Measurements from ENCODE around the gene COL6A6.

Gene COL6A6, protein sequence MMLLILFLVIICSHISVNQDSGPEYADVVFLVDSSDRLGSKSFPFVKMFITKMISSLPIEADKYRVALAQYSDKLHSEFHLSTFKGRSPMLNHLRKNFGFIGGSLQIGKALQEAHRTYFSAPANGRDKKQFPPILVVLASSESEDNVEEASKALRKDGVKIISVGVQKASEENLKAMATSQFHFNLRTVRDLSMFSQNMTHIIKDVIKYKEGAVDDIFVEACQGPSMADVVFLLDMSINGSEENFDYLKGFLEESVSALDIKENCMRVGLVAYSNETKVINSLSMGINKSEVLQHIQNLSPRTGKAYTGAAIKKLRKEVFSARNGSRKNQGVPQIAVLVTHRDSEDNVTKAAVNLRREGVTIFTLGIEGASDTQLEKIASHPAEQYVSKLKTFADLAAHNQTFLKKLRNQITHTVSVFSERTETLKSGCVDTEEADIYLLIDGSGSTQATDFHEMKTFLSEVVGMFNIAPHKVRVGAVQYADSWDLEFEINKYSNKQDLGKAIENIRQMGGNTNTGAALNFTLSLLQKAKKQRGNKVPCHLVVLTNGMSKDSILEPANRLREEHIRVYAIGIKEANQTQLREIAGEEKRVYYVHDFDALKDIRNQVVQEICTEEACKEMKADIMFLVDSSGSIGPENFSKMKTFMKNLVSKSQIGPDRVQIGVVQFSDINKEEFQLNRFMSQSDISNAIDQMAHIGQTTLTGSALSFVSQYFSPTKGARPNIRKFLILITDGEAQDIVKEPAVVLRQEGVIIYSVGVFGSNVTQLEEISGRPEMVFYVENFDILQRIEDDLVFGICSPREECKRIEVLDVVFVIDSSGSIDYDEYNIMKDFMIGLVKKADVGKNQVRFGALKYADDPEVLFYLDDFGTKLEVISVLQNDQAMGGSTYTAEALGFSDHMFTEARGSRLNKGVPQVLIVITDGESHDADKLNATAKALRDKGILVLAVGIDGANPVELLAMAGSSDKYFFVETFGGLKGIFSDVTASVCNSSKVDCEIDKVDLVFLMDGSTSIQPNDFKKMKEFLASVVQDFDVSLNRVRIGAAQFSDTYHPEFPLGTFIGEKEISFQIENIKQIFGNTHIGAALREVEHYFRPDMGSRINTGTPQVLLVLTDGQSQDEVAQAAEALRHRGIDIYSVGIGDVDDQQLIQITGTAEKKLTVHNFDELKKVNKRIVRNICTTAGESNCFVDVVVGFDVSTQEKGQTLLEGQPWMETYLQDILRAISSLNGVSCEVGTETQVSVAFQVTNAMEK (N-terminal part only)

DNA sequence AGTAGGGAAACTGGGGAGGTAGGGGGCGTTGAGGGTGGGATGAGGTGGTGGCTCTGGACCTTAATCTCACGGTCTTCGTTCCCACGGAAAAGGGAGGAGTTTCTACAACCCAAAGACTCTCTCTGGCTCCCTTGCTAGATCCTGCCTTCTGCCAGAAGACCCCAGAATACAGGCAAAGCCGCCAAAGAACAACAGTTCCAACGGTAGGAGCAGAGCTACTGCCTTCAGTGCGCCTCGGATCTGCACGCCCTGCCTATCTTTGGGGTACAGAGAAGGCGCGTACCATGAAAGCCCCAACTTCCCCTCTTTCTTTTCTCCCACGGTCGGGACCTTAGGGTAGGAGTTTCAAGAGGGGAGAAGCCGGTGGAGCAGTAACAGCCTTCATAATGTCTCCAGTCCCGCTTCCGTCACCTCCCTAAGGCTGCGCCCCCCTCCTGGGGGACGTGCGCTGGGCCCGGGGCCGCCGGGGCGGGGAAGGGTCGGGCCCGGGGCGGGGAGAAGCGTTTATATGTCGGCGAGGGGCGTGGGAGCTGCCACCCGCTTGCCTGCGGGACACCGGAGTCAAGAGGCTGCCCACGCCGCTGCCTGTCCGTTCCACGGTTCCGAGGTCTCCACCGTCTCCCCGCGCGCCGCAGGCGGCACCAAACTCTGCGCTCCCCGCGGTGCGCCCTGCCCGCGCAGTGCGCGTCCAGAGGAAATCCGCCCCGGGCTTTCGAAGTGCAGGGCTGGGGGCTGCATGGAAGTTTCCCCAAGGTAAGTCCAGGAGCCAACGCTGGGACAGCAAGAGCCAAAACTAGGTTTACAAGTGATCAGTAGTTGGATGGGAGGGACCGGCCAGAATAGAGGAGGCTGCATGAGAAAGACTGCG, at the start of gene COL6A6:
COL6A6 (plus strand) TSS at position 533 of the 868 bp plus-strand sequence. CDS start 43,188 bp downstream, outside the sequence.
- FAIRE-seq: no peak

DNA sequence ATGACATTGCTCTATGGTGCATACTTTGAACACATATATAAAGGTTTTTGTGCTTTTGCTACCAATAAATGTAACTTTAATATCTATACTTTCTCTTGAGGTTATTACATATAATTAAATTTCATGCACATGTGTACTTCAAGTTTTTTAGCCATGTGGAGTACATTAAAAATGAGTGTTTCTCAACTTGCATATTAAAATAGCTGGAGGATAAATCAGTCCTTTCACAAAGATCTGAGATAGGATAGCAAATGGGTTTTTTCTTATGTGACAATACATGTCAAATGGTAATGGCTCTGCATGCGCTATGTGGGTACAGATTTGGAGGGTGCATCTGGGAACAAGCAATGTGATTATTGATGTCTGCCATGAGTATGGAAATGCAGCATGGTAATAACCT, 48.7 kb upstream of the COL6A6 start:
- FAIRE-seq: no peak

DNA sequence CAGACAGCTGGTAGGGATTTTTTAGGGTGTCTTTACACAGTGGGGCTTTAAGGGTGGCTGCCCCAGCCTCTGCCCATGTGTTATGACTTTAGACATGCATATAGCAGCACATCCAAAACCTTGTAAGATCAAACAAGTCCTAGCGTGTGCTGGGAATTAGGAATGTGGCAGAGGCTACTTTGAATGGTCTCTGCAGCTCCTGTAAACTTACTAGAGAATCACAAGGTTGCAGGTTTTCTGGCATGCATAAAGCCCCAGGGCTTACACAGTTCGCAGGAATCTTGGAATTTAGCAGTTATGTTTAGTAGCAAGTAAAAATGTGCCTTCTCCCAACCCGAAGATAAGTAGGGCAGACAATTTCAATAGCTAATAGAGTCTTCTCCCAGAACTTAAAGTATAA, 46.9 kb upstream of the COL6A6 start:
- FAIRE-seq: no peak

- no peak for FAIRE-seq
These were observed 43.6 kb upstream of the COL6A6 start for GRCh38 chr3:130473416-130473815.

GRCh38 chr3:130480736-130481135, 36.2 kb upstream of the COL6A6 start:
- no peak for FAIRE-seq

DNA sequence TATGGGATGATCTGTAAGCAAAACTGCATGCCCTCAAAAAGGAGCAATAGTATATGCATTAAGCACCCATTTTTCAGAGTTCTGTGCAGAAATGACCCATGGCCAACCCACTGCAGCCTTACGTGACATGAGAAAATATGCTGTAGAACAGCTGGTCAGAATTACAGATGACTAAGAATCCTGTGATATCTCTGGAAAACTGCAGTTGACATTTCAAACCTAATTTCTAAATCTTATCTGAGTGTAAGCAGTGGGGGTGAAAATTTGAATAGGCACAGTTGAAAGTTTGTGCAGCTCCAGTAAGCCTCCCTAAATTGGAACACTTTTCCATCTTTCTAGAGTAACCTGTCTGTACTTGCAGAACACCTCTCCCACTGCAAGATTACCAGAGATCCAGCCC, 28.7 kb upstream of the COL6A6 start:
- no peak for FAIRE-seq

GRCh38 chr3:130488769-130489450, 28.1 kb upstream of the COL6A6 start:
- FAIRE-seq: no peak

GRCh38 chr3:130490241-130490640, 26.7 kb upstream of the COL6A6 start:
- FAIRE-seq: no peak

- no peak for FAIRE-seq
These were observed 25.5 kb upstream of the COL6A6 start for GRCh38 chr3:130491431-130491830.

DNA sequence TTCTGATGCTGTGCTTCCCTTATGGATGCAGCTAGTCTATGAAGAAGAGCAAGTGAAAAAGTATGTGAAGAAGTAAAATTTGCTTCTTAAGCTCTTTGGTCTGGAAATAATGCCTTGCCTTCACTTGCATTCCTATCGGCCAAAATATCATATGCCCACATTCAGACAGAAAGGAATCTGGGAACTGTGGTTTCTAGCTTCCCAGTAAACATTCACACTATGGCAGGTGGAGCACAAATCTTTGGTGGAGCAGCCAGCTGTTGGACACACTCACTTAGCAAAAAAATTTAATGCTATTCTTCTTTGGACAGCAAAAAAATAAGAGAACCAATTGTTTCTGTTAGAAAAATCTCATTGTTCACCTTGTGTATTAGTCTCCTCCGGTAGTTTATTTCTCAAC, 12.3 kb upstream of the COL6A6 start:
- no peak for FAIRE-seq

DNA sequence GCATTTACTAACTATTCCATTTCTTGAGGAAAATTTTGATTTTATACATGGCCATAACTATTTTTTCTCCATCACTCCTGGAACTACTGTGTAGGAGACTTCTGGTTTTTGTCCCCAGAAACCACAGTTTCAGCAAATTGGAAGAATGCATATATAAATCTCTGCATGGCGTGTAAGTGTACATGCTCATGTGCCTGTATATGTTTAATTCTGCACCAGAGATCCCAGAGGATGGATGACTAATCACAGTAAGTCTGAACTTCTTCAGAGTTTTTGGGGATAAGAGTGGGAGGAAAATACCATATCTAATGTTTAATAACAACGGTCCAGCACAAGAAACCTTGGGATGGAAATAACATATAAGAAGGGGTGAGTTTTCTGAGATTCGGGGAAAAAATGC, 10.9 kb upstream of the COL6A6 start:
- no peak for FAIRE-seq

- FAIRE-seq: no peak
These were observed 9.2 kb upstream of the COL6A6 start for GRCh38 chr3:130507746-130508145.

- FAIRE-seq: no peak
These were observed 8.0 kb upstream of the COL6A6 start for GRCh38 chr3:130509008-130509407.

DNA sequence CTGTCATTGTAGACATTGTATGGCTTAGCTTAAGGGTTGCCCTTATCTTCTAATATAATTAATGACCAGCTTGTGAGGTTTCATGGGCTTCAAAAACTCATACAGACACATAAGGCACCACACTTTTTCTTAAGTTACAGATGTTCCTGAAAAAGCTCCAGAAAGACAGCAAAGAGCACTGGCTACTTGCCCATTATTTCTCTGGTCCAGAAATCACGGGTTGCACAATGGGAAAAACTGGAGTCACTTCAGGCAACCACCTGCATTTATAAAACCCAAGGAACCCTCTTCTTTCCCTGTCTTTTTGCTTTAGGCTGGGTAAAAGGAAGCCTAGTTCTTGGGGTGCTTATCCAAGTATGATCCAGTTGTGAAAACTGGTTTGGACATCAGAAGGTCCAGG, 2.3 kb upstream of the COL6A6 start:
- no peak for FAIRE-seq

- no peak for FAIRE-seq
These were observed 1.2 kb upstream of the COL6A6 start for GRCh38 chr3:130515755-130516154.

DNA sequence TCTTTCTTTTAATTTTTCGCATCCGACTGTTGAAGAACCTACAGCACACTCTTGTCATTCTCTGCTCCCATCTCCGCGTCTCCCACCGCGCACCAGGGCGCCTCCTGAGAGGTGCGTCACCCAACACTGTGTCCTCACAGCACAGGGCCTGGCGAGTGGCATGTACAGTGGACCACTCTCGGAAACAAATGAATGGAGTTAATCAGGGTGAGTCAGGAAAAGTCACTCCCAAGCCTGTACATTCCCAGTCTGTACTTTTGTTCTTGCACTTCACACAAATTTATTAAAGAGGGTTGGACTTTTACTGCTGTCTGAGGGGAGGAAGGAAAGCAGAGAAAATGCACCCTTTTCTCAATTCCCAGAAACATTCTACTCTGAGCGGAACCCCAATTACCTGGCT, 625 bp downstream of the COL6A6 start:
- no peak for FAIRE-seq

DNA sequence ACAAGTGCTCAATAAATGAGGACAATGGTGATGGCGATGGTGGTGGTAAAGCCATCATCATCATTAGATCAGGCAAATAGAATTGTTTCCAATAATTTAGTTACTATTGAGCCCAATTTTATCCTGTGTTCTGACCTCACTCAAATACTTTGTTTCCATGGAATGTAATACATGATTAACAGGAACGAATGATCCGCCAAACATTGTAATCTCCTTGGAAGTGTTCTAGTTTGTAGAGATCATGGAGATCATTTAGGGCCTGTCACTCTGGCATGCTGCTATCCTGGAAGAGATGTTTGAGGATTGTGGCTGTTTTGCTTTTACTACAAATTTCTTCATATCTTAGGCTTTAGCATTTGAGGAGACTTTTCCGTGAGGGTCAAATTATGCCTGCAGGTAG, 2.8 kb downstream of the COL6A6 start:
- FAIRE-seq: no peak

DNA sequence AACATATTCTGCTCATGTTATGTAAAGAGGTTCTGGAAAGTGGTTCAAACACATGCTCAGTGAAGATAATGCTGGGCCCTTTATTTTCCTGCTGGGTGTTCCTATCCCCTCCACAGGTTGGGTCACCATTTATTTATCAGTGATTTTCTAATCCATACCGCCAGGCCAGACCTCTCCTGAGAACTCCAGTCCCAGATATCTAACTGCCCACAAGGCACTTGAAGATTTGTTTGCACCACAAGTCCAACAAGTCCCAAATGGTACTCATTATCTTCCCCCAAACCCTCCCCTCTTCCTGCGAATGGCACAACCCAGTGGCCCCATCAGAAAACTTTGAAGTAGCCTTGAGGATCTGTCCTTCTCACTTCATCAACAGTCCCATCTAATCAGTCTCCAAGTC, 5.4 kb downstream of the COL6A6 start:
- no peak for FAIRE-seq

DNA sequence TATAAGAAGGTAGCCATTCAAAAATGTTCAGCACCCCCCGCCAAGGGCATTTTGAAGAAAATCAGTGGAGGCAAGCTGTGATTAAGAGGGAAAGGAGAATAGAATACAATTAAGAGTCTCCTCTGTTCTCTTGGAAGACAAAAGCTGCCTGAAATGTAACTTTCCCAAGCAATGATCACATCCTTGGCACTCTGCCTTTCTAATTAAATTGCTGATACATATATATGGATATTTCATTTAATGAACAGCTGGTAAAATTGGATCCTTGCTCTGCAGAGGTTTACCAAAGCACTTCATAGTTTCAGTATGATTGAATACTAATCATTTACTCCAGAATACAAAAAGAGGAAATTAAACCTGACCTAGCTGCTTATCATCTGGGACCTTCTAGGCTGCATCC, 10.4 kb downstream of the COL6A6 start:
- no peak for FAIRE-seq

DNA sequence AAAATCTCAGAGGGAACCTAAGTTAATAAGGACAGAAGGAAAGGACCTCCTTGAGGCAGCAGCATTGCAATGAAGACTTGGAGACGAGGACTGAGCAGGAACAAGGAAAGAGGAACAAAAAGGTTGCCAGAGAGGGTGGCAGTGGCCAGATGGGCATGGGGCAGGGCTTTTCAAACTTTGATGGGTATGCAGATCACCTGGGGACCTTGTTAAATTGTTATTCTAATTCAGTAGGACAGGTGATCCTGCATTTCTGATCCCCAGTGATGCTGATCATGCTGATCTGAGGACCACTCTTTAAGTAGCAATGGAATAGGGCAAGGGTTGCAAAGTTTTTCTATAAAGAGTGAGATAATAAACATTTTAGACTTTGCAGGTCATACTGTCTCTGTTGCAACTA, 11.1 kb downstream of the COL6A6 start:
- no peak for FAIRE-seq

- FAIRE-seq: no peak
These were observed 12.7 kb downstream of the COL6A6 start for GRCh38 chr3:130529486-130530215.
